Endothelial cell (in vitro differentiated cells): Measurements from ENCODE around the gene CALN1. TPM values are rescaled to one million over a fixed set of nuclear protein-coding genes. Genes with fewer than 3 reads are reported as not detected.

Source experiments
- DNase-seq: peaks from one replicate; pipeline ENCODE4 v3.0.0; 2021; ENCODE audit warnings: low spot score
- H3K27ac Mint-ChIP-seq: one replicate; pipeline ENCODE4 v1.8.0; 2021; ENCODE audit warnings: mixed read lengths, inconsistent platforms; ENCODE audit not compliant: unreplicated experiment
- H3K27me3 Mint-ChIP-seq: one replicate; pipeline ENCODE4 v1.8.0; 2021; ENCODE audit warnings: mild to moderate bottlenecking, moderate library complexity, mixed read lengths, inconsistent platforms; ENCODE audit not compliant: unreplicated experiment
- H3K36me3 Mint-ChIP-seq: one replicate; pipeline ENCODE4 v1.8.0; 2021; ENCODE audit warnings: mild to moderate bottlenecking, low read depth, mixed read lengths, inconsistent platforms; ENCODE audit not compliant: unreplicated experiment
- H3K4me1 Mint-ChIP-seq: one replicate; pipeline ENCODE4 v1.8.0; 2021; ENCODE audit warnings: mild to moderate bottlenecking, mixed read lengths, inconsistent platforms; ENCODE audit not compliant: unreplicated experiment
- H3K4me3 Mint-ChIP-seq: one replicate; pipeline ENCODE4 v1.8.0; 2021; ENCODE audit warnings: mild to moderate bottlenecking, mixed read lengths, inconsistent platforms; ENCODE audit not compliant: unreplicated experiment
- H3K9me3 Mint-ChIP-seq: one replicate; pipeline ENCODE4 v1.8.0; 2021; ENCODE audit warnings: mixed read lengths, inconsistent platforms; ENCODE audit not compliant: unreplicated experiment
- total RNA-seq: library from RNA; stranded (reverse); fragmentation: NEBNext Ultra II Directional; extraction: Animal tissue kit (Norgen Biotek cat#: 25700); gene quantifications from one replicate; pipeline ENCODE4 v1.2.1, GENCODE V29; 2021; ENCODE audit not compliant: unreplicated experiment
- TF ChIP-seq, protein P1 (sequence below): fragments of 200-600 bp; sonication (generic); IDR thresholded peaks from one replicate; pipeline ENCODE4 v1.5.0; 2021; ENCODE audit warnings: antibody characterized with exemption; ENCODE audit not compliant: unreplicated experiment

Gene CALN1
- total RNA-seq, 1 donor from 2014 or later = 1.4 TPM

DNA sequence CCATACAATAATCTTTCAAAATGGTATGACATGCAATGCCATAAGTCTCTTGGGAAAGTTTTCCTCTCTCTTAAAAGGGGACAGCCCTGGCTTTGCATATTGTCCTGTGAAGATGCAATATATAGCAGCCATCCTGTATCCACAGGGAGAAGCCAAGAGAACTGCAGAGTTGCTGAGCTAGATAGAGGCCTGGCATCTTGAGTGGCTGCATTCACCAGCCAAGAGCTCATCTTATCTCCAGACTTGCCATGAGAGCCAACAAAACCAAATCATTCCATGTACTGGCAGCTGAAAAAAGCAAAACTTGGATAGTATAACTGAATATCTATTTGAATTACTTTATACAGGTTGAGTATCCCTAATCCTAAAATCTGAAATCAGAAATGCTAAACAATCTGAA, 348.8 kb downstream of the CALN1 start:
- no peak for DNase-seq
- H3K27ac Mint-ChIP-seq = no peak overlapping the region
- TF ChIP-seq, protein P1, sequence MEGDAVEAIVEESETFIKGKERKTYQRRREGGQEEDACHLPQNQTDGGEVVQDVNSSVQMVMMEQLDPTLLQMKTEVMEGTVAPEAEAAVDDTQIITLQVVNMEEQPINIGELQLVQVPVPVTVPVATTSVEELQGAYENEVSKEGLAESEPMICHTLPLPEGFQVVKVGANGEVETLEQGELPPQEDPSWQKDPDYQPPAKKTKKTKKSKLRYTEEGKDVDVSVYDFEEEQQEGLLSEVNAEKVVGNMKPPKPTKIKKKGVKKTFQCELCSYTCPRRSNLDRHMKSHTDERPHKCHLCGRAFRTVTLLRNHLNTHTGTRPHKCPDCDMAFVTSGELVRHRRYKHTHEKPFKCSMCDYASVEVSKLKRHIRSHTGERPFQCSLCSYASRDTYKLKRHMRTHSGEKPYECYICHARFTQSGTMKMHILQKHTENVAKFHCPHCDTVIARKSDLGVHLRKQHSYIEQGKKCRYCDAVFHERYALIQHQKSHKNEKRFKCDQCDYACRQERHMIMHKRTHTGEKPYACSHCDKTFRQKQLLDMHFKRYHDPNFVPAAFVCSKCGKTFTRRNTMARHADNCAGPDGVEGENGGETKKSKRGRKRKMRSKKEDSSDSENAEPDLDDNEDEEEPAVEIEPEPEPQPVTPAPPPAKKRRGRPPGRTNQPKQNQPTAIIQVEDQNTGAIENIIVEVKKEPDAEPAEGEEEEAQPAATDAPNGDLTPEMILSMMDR = no peak
- H3K4me1 Mint-ChIP-seq = no peaks in the 10 kb centered on the region
- peaks cover 1% of the 10 kb centered on the region for H3K27me3 Mint-ChIP-seq
- H3K9me3 Mint-ChIP-seq = peaks cover 5% of the 10 kb centered on the region
- H3K4me3 Mint-ChIP-seq = no peak overlapping the region
- no peaks in the 10 kb centered on the region for H3K36me3 Mint-ChIP-seq

DNA sequence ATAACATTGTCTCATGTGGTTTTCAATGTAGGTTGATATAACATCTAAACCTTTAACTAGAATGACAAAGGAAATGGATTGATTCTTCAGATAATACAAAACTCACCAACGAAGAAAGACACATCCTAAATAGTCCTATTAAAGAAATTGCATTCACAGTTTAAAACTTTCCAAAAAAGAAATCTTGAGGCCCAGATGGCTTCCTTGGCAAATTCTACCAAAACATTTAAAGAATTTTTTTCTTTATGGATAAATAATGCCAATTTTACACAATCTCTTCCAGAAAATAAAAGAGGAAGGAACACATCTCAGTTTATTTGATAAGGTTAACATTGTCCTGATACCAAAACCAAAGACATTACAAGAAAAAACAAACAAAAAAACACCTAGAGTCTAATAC, 349.5 kb downstream of the CALN1 start:
- Mint-ChIP-seq H3K36me3 (no peaks in the 10 kb centered on the region), H3K27ac (no peak overlapping the region), H3K4me1 (no peaks in the 10 kb centered on the region), H3K4me3 (no peak overlapping the region), H3K27me3 (peaks cover 1% of the 10 kb centered on the region), H3K9me3 (peaks cover 5% of the 10 kb centered on the region)
- DNase-seq = no peak
- TF ChIP-seq, protein P1 = no peak

DNA sequence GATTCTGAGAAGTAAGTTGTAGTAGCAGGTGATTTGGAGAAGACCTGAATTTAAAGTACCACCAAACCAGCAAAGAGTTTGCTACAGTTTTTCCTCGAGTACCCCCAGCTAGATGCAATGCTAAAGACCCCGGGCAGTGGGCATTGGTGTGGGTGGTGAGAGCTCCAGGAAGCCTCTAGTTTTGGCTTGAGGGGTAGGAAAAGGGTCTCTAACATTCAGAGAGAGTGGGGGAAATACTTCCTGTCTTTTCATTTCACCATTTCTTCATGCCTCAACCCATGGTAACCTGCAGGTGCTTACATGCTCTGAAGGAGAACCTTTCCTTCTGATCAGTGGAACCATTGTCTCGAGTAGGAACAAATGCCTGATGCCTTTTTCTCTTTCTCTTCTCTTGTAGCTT, 352.2 kb downstream of the CALN1 start:
- DNase-seq = no peak
- TF ChIP-seq, protein P1 = no peak
- H3K27me3 Mint-ChIP-seq = no peaks in the 10 kb centered on the region
- H3K9me3 Mint-ChIP-seq = peaks cover 5% of the 10 kb centered on the region
- no peaks in the 10 kb centered on the region for H3K36me3 Mint-ChIP-seq
- H3K27ac Mint-ChIP-seq = no peak overlapping the region
- H3K4me3 Mint-ChIP-seq = no peak overlapping the region
- no peaks in the 10 kb centered on the region for H3K4me1 Mint-ChIP-seq

DNA sequence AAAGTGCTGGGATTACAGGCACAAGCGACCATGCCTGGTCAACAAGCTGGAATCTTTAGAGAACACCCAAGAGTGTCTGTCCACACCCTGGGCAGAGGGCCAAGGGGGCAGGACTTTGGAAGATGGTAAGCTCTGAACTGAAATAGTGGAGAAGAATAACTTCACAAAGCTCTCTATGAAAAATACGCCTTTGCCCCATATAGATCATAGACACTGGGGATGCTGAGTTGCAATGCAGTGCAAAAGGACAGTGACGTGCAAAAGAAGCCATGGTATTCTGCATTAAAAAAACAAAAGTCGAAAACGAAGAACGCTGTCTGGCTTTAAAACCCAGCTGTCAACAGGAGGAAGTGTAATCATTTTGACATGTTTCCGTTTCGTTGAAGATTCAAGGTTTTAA, 353.6 kb downstream of the CALN1 start:
- DNase-seq = no peak
- no peaks in the 10 kb centered on the region for H3K4me1 Mint-ChIP-seq
- H3K27me3 Mint-ChIP-seq = no peaks in the 10 kb centered on the region
- TF ChIP-seq, protein P1 = no peak
- peaks cover 5% of the 10 kb centered on the region for H3K9me3 Mint-ChIP-seq
- no peak overlapping the region for H3K27ac Mint-ChIP-seq
- no peak overlapping the region for H3K4me3 Mint-ChIP-seq
- no peaks in the 10 kb centered on the region for H3K36me3 Mint-ChIP-seq

DNA sequence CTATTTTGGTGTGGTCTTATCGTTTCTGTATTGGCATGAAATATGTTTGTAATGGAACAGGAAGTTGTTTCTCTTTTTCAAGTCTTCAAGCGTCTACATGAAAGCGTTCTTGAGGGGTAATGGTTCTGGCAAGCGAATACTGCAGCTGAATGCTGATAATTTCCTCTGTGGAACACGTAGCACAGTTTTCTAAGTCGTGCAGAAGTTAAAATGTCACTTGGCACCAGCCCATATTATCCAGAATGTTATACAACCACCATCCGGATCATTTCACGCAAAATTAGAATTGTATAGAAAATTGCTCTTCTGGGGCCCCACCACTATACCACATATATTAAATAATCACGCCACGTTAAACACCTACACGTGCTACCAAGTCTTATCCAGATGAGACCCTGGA, 354.3 kb downstream of the CALN1 start:
- peaks cover 5% of the 10 kb centered on the region for H3K9me3 Mint-ChIP-seq
- H3K4me3 Mint-ChIP-seq = no peak overlapping the region
- no peaks in the 10 kb centered on the region for H3K27me3 Mint-ChIP-seq
- no peaks in the 10 kb centered on the region for H3K36me3 Mint-ChIP-seq
- no peak for DNase-seq
- TF ChIP-seq, protein P1 = no peak
- H3K4me1 Mint-ChIP-seq = no peaks in the 10 kb centered on the region
- H3K27ac Mint-ChIP-seq = no peak overlapping the region
